Fibroblast of skin of left biceps (primary cell): ENCODE results near the gene TMEM26.

Experiments used
- DNase-seq, 2 experiments: peaks; one replicate each; pipeline ENCODE4 v3.0.0-alpha.2; 2013; ENCODE audit warnings: low read depth in 2 of 2

TMEM26 gene

GRCh38 chr10:61460835-61461234 is 7.7 kb upstream of the TMEM26 start:
- no peak for DNase-seq

GRCh38 chr10:61458031-61458430 is 4.8 kb upstream of the TMEM26 start:
- no peak for DNase-seq

GRCh38 chr10:61456095-61456789 is 3.1 kb upstream of the TMEM26 start:
- DNase-seq: no peak

- DNase-seq: no peak
Observed at GRCh38 chr10:61455656-61456055, 2.5 kb upstream of the TMEM26 start.

- no peak for DNase-seq
Observed at GRCh38 chr10:61454541-61454940, 1.4 kb upstream of the TMEM26 start.

- no peak for DNase-seq
Observed at GRCh38 chr10:61452151-61452651, 980 bp downstream of the TMEM26 start.

GRCh38 chr10:61451357-61451756 is 1.8 kb downstream of the TMEM26 start:
- no peak for DNase-seq

- no peak for DNase-seq
Observed at GRCh38 chr10:61448841-61449600, 4.2 kb downstream of the TMEM26 start.

- DNase-seq: no peak
Observed at GRCh38 chr10:61448091-61448490, 5.1 kb downstream of the TMEM26 start.

- no peak for DNase-seq
Observed at GRCh38 chr10:61439058-61439609, 14.0 kb downstream of the TMEM26 start.

GRCh38 chr10:61438141-61438988 is 14.8 kb downstream of the TMEM26 start:
- DNase-seq: no peak

GRCh38 chr10:61423178-61423577 is 30.0 kb downstream of the TMEM26 start:
- no peak for DNase-seq

- DNase-seq: no peak
Observed at GRCh38 chr10:61417661-61418060, 35.5 kb downstream of the TMEM26 start.

- DNase-seq: no peak
Observed at GRCh38 chr10:61415824-61416223, 37.4 kb downstream of the TMEM26 start.

GRCh38 chr10:61411706-61412105 is 41.5 kb downstream of the TMEM26 start:
- no peak for DNase-seq

GRCh38 chr10:61410353-61411070 is 42.7 kb downstream of the TMEM26 start:
- no peak for DNase-seq

GRCh38 chr10:61409157-61409556 is 44.0 kb downstream of the TMEM26 start:
- DNase-seq: no peak

- no peak for DNase-seq
Observed at GRCh38 chr10:61408105-61408504, 45.1 kb downstream of the TMEM26 start.

GRCh38 chr10:61406736-61407135 is 46.4 kb downstream of the TMEM26 start:
- DNase-seq: peak; percentile 23 to 29

- peak; percentile 75 to 78 for DNase-seq
Observed at GRCh38 chr10:61406242-61406641, 46.9 kb downstream of the TMEM26 start.

GRCh38 chr10:61404751-61405150 is 48.4 kb downstream of the TMEM26 start:
- peak; percentile 83 to 89 for DNase-seq
